HepG2 (cell line): ENCODE results near the gene CCNF. TPM values are rescaled to one million over a fixed set of nuclear protein-coding genes. Genes with fewer than 3 reads are reported as not detected.

Source experiments
- microRNA-seq: library from miRNA; unstranded; fragments of <30 nt; microRNA quantifications from one replicate; pipeline ENCODE4, GENCODE V29; 2020
- polyA plus RNA-seq, 8 experiments: library from polyadenylated mRNA; depleted of rRNA in 3 of 8; stranded (reverse) in 7 of 8; unstranded in 1 of 8; fragments of >200 nt; fragmentation: Illumina TruSeq in 4 of 8; extraction: Trizol in 4 of 8; gene quantifications; 2 replicates each; pipeline versions ENCODE4 v1.2.1 to v1.2.3, GENCODE V29; 2011 to 2016; ENCODE audit warnings: low read depth in 4 of 8, missing spikeins in 1 of 8, mixed read lengths in 1 of 8; ENCODE audit not compliant: insufficient read depth in 1 of 8
- small RNA-seq, 3 experiments: library from RNA; depleted of rRNA; stranded (forward); fragments of <200 nt; gene quantifications; one replicate each; pipeline ENCODE3, GENCODE V24; 2012; ENCODE audit warnings: low read depth in 2 of 3, low replicate concordance in 1 of 3; ENCODE audit not compliant: insufficient read length in 3 of 3, insufficient read depth in 2 of 3
- total RNA-seq, 5 experiments: library from RNA; depleted of rRNA; stranded (reverse); fragments of >200 nt; fragmentation: Illumina TruSeq; extraction: Trizol; gene quantifications; 2 replicates each; pipeline ENCODE4 v1.2.3, GENCODE V29; 2016; ENCODE audit warnings: low read depth in 1 of 5

Gene CCNF
- total and polyA plus RNA-seq, 2 of the 13 experiments (the other 11 are each of a cell fraction or from before 2014, with no cell fraction given): 6.4 to 22.8 TPM

Small RNA genes lying within 50 kb of the gene (microRNA-seq; reads per million reads assigned to microRNA genes)
- gene MIR6767: not detected
- gene MIR6768: 0.85 reads per million

Small RNA genes lying within 50 kb of the gene (small RNA-seq; reads per million reads assigned to genes)
- gene MIR6768: 0 to 0.97 (median 0) reads per million in 3 experiments

Other genes starting within 250 kb of the CCNF start
- gene CASKIN1, start 232.8 kb upstream of the CCNF start, total RNA-seq (2016; rRNA removed; fragmentation: Illumina TruSeq; extraction: Trizol): 1.2 and 1.4 TPM in 2 replicates
- 2.2 and 9.4 TPM in 2 replicates for gene CASKIN1, start 232.8 kb upstream of the CCNF start, polyA plus RNA-seq (2011; rRNA removed)
- gene MLST8, start 224.0 kb upstream of the CCNF start, total RNA-seq (2016; rRNA removed; fragmentation: Illumina TruSeq; extraction: Trizol): 25.2 and 30.8 TPM in 2 replicates
- 70.9 and 72.7 TPM in 2 replicates for gene MLST8, start 224.0 kb upstream of the CCNF start, polyA plus RNA-seq (2011; rRNA removed)
- gene BRICD5, start 218.6 kb upstream of the CCNF start, total RNA-seq (2016; rRNA removed; fragmentation: Illumina TruSeq; extraction: Trizol): 1.7 and 5.8 TPM in 2 replicates
- 1.6 and 2.0 TPM in 2 replicates for gene BRICD5, start 218.6 kb upstream of the CCNF start, polyA plus RNA-seq (2011; rRNA removed)
- gene PGP, start 214.6 kb upstream of the CCNF start, total RNA-seq (2016; rRNA removed; fragmentation: Illumina TruSeq; extraction: Trizol): 15.6 and 18.3 TPM in 2 replicates
- 7.3 and 8.4 TPM in 2 replicates for gene PGP, start 214.6 kb upstream of the CCNF start, polyA plus RNA-seq (2011; rRNA removed)
- 10.3 and 19.5 TPM in 2 replicates for gene E4F1, start 205.9 kb upstream of the CCNF start, total RNA-seq (2016; rRNA removed; fragmentation: Illumina TruSeq; extraction: Trizol)
- 13.8 and 17.2 TPM in 2 replicates for gene E4F1, start 205.9 kb upstream of the CCNF start, polyA plus RNA-seq (2011; rRNA removed)
- 0.11 and 0.44 TPM in 2 replicates for gene DNASE1L2, start 193.0 kb upstream of the CCNF start, total RNA-seq (2016; rRNA removed; fragmentation: Illumina TruSeq; extraction: Trizol)
- gene DNASE1L2, start 193.0 kb upstream of the CCNF start, polyA plus RNA-seq (2011; rRNA removed): 0.50 and 1.2 TPM in 2 replicates
- 73.8 and 82.0 TPM in 2 replicates for gene ECI1, start 177.9 kb upstream of the CCNF start, total RNA-seq (2016; rRNA removed; fragmentation: Illumina TruSeq; extraction: Trizol)
- gene ECI1, start 177.9 kb upstream of the CCNF start, polyA plus RNA-seq (2011; rRNA removed): 102 and 117 TPM in 2 replicates
- gene RNPS1, start 161.3 kb upstream of the CCNF start, total RNA-seq (2016; rRNA removed; fragmentation: Illumina TruSeq; extraction: Trizol): 126 and 127 TPM in 2 replicates
- 124 and 133 TPM in 2 replicates for gene RNPS1, start 161.3 kb upstream of the CCNF start, polyA plus RNA-seq (2011; rRNA removed)
- gene ABCA3, start 88.7 kb upstream of the CCNF start, total RNA-seq (2016; rRNA removed; fragmentation: Illumina TruSeq; extraction: Trizol): 0.41 and 0.60 TPM in 2 replicates
- gene ABCA3, start 88.7 kb upstream of the CCNF start, polyA plus RNA-seq (2011; rRNA removed): 1.5 and 2.3 TPM in 2 replicates
- 19.7 and 24.4 TPM in 2 replicates for gene TEDC2, start 30.7 kb downstream of the CCNF start, total RNA-seq (2016; rRNA removed; fragmentation: Illumina TruSeq; extraction: Trizol)
- gene TEDC2, start 30.7 kb downstream of the CCNF start, polyA plus RNA-seq (2011; rRNA removed): 5.9 and 6.2 TPM in 2 replicates
- gene NTN3, start 41.9 kb downstream of the CCNF start, total RNA-seq (2016; rRNA removed; fragmentation: Illumina TruSeq; extraction: Trizol): 0.20 and 0.35 TPM in 2 replicates
- gene NTN3, start 41.9 kb downstream of the CCNF start, polyA plus RNA-seq (2011; rRNA removed): 0.09 and 0.29 TPM in 2 replicates
- 13.7 and 17.6 TPM in 2 replicates for gene TBC1D24, start 45.7 kb downstream of the CCNF start, total RNA-seq (2016; rRNA removed; fragmentation: Illumina TruSeq; extraction: Trizol)
- gene TBC1D24, start 45.7 kb downstream of the CCNF start, polyA plus RNA-seq (2011; rRNA removed): 7.7 and 8.4 TPM in 2 replicates
- 7.2 and 10.4 TPM in 2 replicates for gene ATP6V0C, start 84.5 kb downstream of the CCNF start, total RNA-seq (2016; rRNA removed; fragmentation: Illumina TruSeq; extraction: Trizol)
- 20.1 and 21.1 TPM in 2 replicates for gene ATP6V0C, start 84.5 kb downstream of the CCNF start, polyA plus RNA-seq (2011; rRNA removed)
- 13.8 and 39.1 TPM in 2 replicates for gene AMDHD2, start 90.9 kb downstream of the CCNF start, total RNA-seq (2016; rRNA removed; fragmentation: Illumina TruSeq; extraction: Trizol)
- 33.5 and 51.3 TPM in 2 replicates for gene AMDHD2, start 90.9 kb downstream of the CCNF start, polyA plus RNA-seq (2011; rRNA removed)
- gene CEMP1, start 102.0 kb downstream of the CCNF start, total RNA-seq (2016; rRNA removed; fragmentation: Illumina TruSeq; extraction: Trizol): not detected in 2 replicates
- gene CEMP1, start 102.0 kb downstream of the CCNF start, polyA plus RNA-seq (2011; rRNA removed): 0.04 TPM in 1 of 2 replicates, not detected in the other
- gene PDPK1, start 108.6 kb downstream of the CCNF start, total RNA-seq (2016; rRNA removed; fragmentation: Illumina TruSeq; extraction: Trizol): 59.6 and 72.9 TPM in 2 replicates
- gene PDPK1, start 108.6 kb downstream of the CCNF start, polyA plus RNA-seq (2011; rRNA removed): 129 TPM in 2 replicates